ENCODE results near the gene SLC27A4. TPM values are rescaled to one million over a fixed set of nuclear protein-coding genes. Genes with fewer than 3 reads are reported as not detected.

SLC27A4 gene
- total RNA-seq, 1 experiment from 2014 or later = 18.8 TPM

GRCh38 chr9:128385496-128386460 is 45.5 kb downstream of the SLC27A4 start:
- Mint-ChIP-seq H3K4me3 (ENCODE audit: unreplicated experiment) (no peak overlapping the region), H3K27ac (ENCODE audit: low read depth, unreplicated experiment) (no peak overlapping the region), H3K4me1 (ENCODE audit: insufficient read depth, unreplicated experiment) (no peaks in the 10 kb centered on the region), H3K9me3 (ENCODE audit: unreplicated experiment) (no peaks in the 10 kb centered on the region), H3K36me3 (ENCODE audit: insufficient read depth, unreplicated experiment) (peaks cover 35% of the 10 kb centered on the region), H3K27me3 (ENCODE audit: insufficient read depth, unreplicated experiment) (no peaks in the 10 kb centered on the region)
- TF ChIP-seq, protein P1, sequence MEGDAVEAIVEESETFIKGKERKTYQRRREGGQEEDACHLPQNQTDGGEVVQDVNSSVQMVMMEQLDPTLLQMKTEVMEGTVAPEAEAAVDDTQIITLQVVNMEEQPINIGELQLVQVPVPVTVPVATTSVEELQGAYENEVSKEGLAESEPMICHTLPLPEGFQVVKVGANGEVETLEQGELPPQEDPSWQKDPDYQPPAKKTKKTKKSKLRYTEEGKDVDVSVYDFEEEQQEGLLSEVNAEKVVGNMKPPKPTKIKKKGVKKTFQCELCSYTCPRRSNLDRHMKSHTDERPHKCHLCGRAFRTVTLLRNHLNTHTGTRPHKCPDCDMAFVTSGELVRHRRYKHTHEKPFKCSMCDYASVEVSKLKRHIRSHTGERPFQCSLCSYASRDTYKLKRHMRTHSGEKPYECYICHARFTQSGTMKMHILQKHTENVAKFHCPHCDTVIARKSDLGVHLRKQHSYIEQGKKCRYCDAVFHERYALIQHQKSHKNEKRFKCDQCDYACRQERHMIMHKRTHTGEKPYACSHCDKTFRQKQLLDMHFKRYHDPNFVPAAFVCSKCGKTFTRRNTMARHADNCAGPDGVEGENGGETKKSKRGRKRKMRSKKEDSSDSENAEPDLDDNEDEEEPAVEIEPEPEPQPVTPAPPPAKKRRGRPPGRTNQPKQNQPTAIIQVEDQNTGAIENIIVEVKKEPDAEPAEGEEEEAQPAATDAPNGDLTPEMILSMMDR (IDR thresholded peaks at IDR 0.05; ENCODE audit: unreplicated experiment) = no peak
- intact Hi-C loops (cut with micrococcal nuclease) = no loop called here
- CTCF ChIA-PET = no interaction called here
- DNase-seq (ENCODE audit: unreplicated experiment) = no peak
- POLR2A ChIA-PET = interaction anchor here (0.7 kb wide), 1 partner anchor 250 kb away, joined by 3 read pairs; no protein-coding TSS in a partner anchor
- BruUV-seq (replicated peaks) = no TSS peak

DNA sequence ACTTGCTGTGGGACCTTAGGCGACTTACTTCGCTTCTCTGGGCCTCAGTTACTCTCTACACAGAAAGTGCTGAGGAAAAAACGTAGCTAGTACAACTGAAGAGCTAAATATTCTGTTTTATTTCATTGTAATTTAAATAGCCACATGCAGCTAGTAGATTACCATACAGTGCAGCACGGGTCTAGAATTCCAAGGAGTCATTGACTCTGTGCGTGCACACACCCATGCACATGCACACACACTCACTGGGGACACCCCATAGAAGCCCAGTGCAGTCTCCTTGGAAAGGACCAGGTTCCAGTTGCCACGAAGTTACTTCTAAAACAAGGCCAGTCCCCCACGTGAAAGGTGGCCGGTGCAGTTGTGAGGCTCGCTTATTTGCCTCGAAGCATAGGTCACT is 47.8 kb downstream of the SLC27A4 start:
- Mint-ChIP-seq H3K27ac (ENCODE audit: low read depth, unreplicated experiment) (no peak overlapping the region), H3K4me3 (ENCODE audit: unreplicated experiment) (no peak overlapping the region), H3K4me1 (ENCODE audit: insufficient read depth, unreplicated experiment) (no peaks in the 10 kb centered on the region), H3K27me3 (ENCODE audit: insufficient read depth, unreplicated experiment) (no peaks in the 10 kb centered on the region), H3K9me3 (ENCODE audit: unreplicated experiment) (no peaks in the 10 kb centered on the region), H3K36me3 (ENCODE audit: insufficient read depth, unreplicated experiment) (peaks cover 29% of the 10 kb centered on the region)
- ChIA-PET CTCF (interaction anchor here (0.6 to 1.1 kb wide), 3 partner anchors 45 to 89 kb away, joined by 3 to 4 read pairs (median 4); no protein-coding TSS in a partner anchor), POLR2A (interaction anchor here (0.6 kb wide), 1 partner anchor 11 kb away, joined by 3 read pairs; no protein-coding TSS in a partner anchor)
- BruUV-seq (replicated peaks) = no TSS peak
- intact Hi-C loops (cut with micrococcal nuclease) = no loop called here
- TF ChIP-seq, protein P1 (IDR thresholded peaks at IDR 0.05; ENCODE audit: unreplicated experiment) = no peak
- DNase-seq (ENCODE audit: unreplicated experiment) = no peak

- CTCF ChIA-PET = interaction anchor here (0.6 to 1.2 kb wide), 3 partner anchors 17 to 49 kb away, joined by 3 to 4 read pairs (median 3); no protein-coding TSS in a partner anchor
- H3K4me3 Mint-ChIP-seq (ENCODE audit: unreplicated experiment) = no peak overlapping the region
- BruUV-seq (replicated peaks) = TSS peak; percentile 62
- no peaks in the 10 kb centered on the region for H3K9me3 Mint-ChIP-seq (ENCODE audit: unreplicated experiment)
- peaks cover 31% of the 10 kb centered on the region for H3K36me3 Mint-ChIP-seq (ENCODE audit: insufficient read depth, unreplicated experiment)
- H3K27ac Mint-ChIP-seq (ENCODE audit: low read depth, unreplicated experiment) = no peak overlapping the region
- no peak for DNase-seq (ENCODE audit: unreplicated experiment)
- TF ChIP-seq, protein P1 (IDR thresholded peaks at IDR 0.05; ENCODE audit: unreplicated experiment) = no peak
- POLR2A ChIA-PET = interaction anchor here (0.7 kb wide), 1 partner anchor 230 kb away, joined by 4 read pairs; the partner anchor contains the start of gene BBLN
- intact Hi-C loops (cut with micrococcal nuclease) = no loop called here
- H3K27me3 Mint-ChIP-seq (ENCODE audit: insufficient read depth, unreplicated experiment) = no peaks in the 10 kb centered on the region
- H3K4me1 Mint-ChIP-seq (ENCODE audit: insufficient read depth, unreplicated experiment) = no peaks in the 10 kb centered on the region
These were observed 49.2 kb downstream of the SLC27A4 start for GRCh38 chr9:128389395-128390149.
